ENCODE measurements around the gene P2RX6. TPM values are rescaled to one million over a fixed set of nuclear protein-coding genes. Genes with fewer than 3 reads are reported as not detected.

Gene P2RX6
- total and polyA plus RNA-seq, 7 donors, result 11.3 to 47.7 (median 32.8) TPM

GRCh38 chr22:20996031-20996410, 18.9 kb upstream of the P2RX6 start:
- no peaks in the 10 kb centered on the region for H3K9me3 ChIP-seq
- TF ChIP-seq CTCF (IDR thresholded peaks at IDR 0.05), result no peak
- no peak for DNase-seq
- H3K27ac ChIP-seq, result no peak overlapping the region
- H3K4me1 ChIP-seq, result peaks cover 10% of the 10 kb centered on the region
- no peaks in the 10 kb centered on the region for H3K27me3 ChIP-seq (ENCODE audit: insufficient read depth in 3 of 3, low read length in 2 of 3)
- H3K4me3 ChIP-seq, result no peak overlapping the region
- peaks cover 3 to 97% of the 10 kb centered on the region in 2 donors for H3K36me3 ChIP-seq (ENCODE audit: insufficient read depth in 1 of 2, low read depth in 1 of 2)
- ATAC-seq, result no peak
- intact Hi-C loops (cut with DNase I), result loop anchor here in 1 of 2 donors (10.0 kb wide), 1 partner anchor 69 kb away; no protein-coding TSS in a partner anchor
- 90 to 96% (median 93%) methylated on average over 10 of the region's 10 CpGs for WGBS, 3 donors

DNA sequence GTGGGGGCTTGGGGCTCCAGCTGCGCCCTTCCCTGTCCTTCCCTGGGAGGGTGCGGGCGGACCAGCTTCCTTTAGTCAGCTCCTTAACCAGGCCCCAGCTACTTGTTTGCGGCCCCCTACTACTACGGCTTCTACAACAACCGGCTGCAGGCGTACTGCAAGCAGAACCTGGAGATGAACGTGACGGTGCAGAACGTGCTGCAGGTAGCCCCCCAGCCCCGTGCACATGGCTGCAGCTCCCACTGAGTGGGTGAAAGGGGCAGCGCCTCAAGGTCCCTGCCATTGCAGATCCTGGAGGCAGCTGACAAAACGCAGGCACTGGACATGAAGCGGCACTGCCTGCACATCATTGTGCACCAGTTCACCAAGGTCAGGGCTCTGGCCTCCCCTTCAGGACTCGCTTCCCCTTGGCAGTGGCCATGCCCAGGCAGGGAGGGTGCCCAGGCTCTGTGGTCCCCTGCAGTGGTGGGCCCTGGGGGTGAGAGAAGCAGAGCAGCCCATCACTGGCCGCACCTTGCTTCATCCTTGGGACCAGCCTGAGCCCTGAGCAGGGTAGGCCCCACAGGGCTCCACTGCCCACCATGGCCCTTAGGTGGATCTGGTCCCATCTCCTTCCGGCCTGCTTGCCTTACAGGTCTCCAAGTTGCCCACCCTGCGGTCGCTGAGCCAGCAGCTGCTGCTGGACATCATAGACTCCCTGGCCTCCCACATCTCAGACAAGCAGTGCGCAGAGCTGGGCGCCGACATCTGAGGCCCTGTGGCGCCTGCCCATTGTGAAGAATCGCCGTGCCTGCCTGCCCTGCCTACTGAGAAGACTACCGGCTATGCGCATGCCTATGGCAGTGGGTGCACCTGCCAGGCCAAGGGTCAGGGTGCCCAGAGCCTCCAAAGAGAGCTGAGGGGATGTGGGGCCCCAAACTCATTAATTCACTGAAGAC, 18.1 kb upstream of the P2RX6 start:
- Histone ChIP-seq H3K27me3 (ENCODE audit: insufficient read depth in 3 of 3, low read length in 2 of 3) (no peaks in the 10 kb centered on the region), H3K36me3 (ENCODE audit: insufficient read depth in 1 of 2, low read depth in 1 of 2) (peaks cover 3 to 88% of the 10 kb centered on the region in 2 donors), H3K9me3 (no peaks in the 10 kb centered on the region), H3K4me1 (peaks cover 14% of the 10 kb centered on the region), H3K27ac (no peak overlapping the region), H3K4me3 (no peak overlapping the region)
- intact Hi-C loops (cut with DNase I), result loop anchor here in 1 of 2 donors (10.0 kb wide), 1 partner anchor 68 kb away; no protein-coding TSS in a partner anchor
- no peak for TF ChIP-seq CTCF (IDR thresholded peaks at IDR 0.05)
- DNase-seq, result no peak
- 82 to 85% (median 82%) methylated on average over 27 of the region's 27 CpGs for WGBS, 3 donors
- ATAC-seq, result no peak

- H3K36me3 ChIP-seq (ENCODE audit: insufficient read depth in 1 of 2, low read depth in 1 of 2), result peaks cover 0 to 80% of the 10 kb centered on the region in 2 donors
Observed at GRCh38 chr22:20997536-20998257, 17.3 kb upstream of the P2RX6 start.

More at GRCh38 chr22:20997536-20998257, 17.3 kb upstream of the P2RX6 start:
- Histone ChIP-seq H3K4me3 (no peak overlapping the region), H3K4me1 (peaks cover 14% of the 10 kb centered on the region), H3K27me3 (ENCODE audit: insufficient read depth in 3 of 3, low read length in 2 of 3) (no peaks in the 10 kb centered on the region), H3K27ac (no peak overlapping the region), H3K9me3 (no peaks in the 10 kb centered on the region)
- no peak for TF ChIP-seq CTCF (IDR thresholded peaks at IDR 0.05)
- DNase-seq (no peak), ATAC-seq (no peak)
- WGBS, 3 donors, result 60 to 80% (median 68%) methylated on average over 13 of the region's 13 CpGs
- intact Hi-C loops (cut with DNase I), result loop anchor here in 1 of 2 donors (10.0 kb wide), 1 partner anchor 67 kb away; no protein-coding TSS in a partner anchor
